SU-DHL-6 (cell line): ENCODE results near the gene SESTD1.

ENCODE experiments used
- H2AFZ ChIP-seq: fragments of 200-600 bp; sonication (generic); 2 replicates; pipeline ENCODE4 v1.6.1; 2014; ENCODE audit warnings: low read depth, mild to moderate bottlenecking, moderate library complexity, mixed read lengths, antibody characterized with exemption, low read length; ENCODE audit not compliant: severe bottlenecking
- H3F3A ChIP-seq: fragments of 200-600 bp; shearing (Covaris generic); 2 replicates; pipeline ENCODE4 v1.6.0; 2016; ENCODE audit warnings: antibody characterized with exemption, mild to moderate bottlenecking; ENCODE audit not compliant: insufficient read depth
- H3K27ac ChIP-seq: fragments of 200-600 bp; sonication (generic); 2 replicates; pipeline ENCODE4 v1.5.1; 2016; ENCODE audit warnings: low read depth, mild to moderate bottlenecking, low read length, moderate library complexity, mixed read lengths
- H3K27me3 ChIP-seq: fragments of 200-600 bp; sonication (generic), shearing (Covaris generic); 2 replicates; pipeline ENCODE4 v1.6.0; 2014; ENCODE audit warnings: mild to moderate bottlenecking, low read length
- H3K36me3 ChIP-seq: fragments of 200-600 bp; sonication (generic); 2 replicates; pipeline ENCODE4 v1.6.1; 2014; ENCODE audit warnings: mild to moderate bottlenecking, low read length, mixed read lengths
- H3K4me2 ChIP-seq: fragments of 300-600, 200-600 bp; shearing (Covaris generic), sonication (generic); 2 replicates; pipeline ENCODE4 v1.6.0; 2014; ENCODE audit warnings: low read length, low read depth, mild to moderate bottlenecking; ENCODE audit not compliant: poor library complexity, severe bottlenecking
- H3K4me3 ChIP-seq: fragments of 200-600 bp; sonication (generic); 2 replicates; pipeline ENCODE4 v1.5.1; 2014; ENCODE audit warnings: antibody characterized with exemption, low read length, mild to moderate bottlenecking, mixed read lengths; ENCODE audit not compliant: insufficient read depth, poor library complexity, severe bottlenecking
- H3K79me2 ChIP-seq: fragments of 200-600 bp; sonication (generic); 2 replicates; pipeline ENCODE4 v1.6.1; 2014; ENCODE audit warnings: mild to moderate bottlenecking, low read length, moderate library complexity; ENCODE audit not compliant: insufficient read depth
- H3K9ac ChIP-seq: fragments of 200-600 bp; sonication (generic); 2 replicates; pipeline ENCODE4 v1.7.0; 2014; ENCODE audit warnings: mild to moderate bottlenecking, low read length
- H3K9me2 ChIP-seq: fragments of 200-600 bp; sonication (generic); replicated peaks from 2 replicates; pipeline ENCODE4 v1.6.1; 2014; ENCODE audit warnings: low read length; ENCODE audit not compliant: insufficient read depth
- H3K9me3 ChIP-seq: fragments of 200-600 bp; sonication (generic); 2 replicates; pipeline ENCODE4 v1.6.1; 2014; ENCODE audit warnings: low read length, mixed read lengths; ENCODE audit not compliant: insufficient read depth
- H4K20me1 ChIP-seq: fragments of 200-600 bp; sonication (generic); 2 replicates; pipeline ENCODE4 v1.6.1; 2014; ENCODE audit warnings: low read depth, mild to moderate bottlenecking, antibody characterized with exemption, low read length, moderate library complexity, mixed read lengths
- EZH2phosphoT487 ChIP-seq: fragments of 200-600 bp; sonication (generic), shearing (Covaris generic); conservative IDR thresholded peaks from 2 replicates; pipeline ENCODE4 v1.6.1; 2018; ENCODE audit warnings: mild to moderate bottlenecking, antibody characterized with exemption, low read length, moderate library complexity, mixed read lengths
- TF ChIP-seq, protein P1 (sequence below): fragments of 200-600 bp; sonication (generic); IDR thresholded peaks from one replicate; pipeline ENCODE4 v1.5.1; 2017; ENCODE audit warnings: antibody characterized with exemption, mild to moderate bottlenecking, low read length, moderate library complexity; ENCODE audit not compliant: insufficient read depth, poor library complexity, severe bottlenecking

Gene SESTD1

DNA sequence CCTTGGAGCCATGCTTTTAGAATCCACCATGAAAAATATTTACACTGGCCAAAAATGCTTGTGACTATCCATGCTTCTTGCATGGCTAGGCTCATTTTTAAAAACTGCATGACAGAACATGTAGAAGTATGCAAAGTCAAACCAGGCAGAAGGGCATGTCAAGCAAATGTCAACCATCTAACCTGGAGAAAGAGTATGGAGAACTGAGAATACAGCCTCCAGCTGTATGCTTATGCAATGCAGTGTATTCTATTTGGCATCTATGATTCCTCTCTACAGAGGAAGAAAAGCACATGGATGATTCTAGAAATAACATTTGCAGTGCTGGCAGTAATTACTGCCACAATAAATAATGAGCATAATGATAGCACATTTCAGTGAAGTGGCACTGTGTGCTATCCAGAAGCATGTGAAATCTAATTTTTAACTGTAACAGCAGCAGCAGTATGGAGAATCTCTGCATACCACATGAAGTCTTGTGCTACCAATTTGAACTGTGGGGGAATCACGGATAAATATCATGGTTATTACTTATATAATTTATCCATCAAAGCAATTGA is 127.4 kb downstream of the SESTD1 start:
- no peaks in the 10 kb centered on the region for H3K9me3 ChIP-seq
- H3K27ac ChIP-seq: no peak overlapping the region
- TF ChIP-seq EZH2phosphoT487: no peak
- TF ChIP-seq, protein P1, sequence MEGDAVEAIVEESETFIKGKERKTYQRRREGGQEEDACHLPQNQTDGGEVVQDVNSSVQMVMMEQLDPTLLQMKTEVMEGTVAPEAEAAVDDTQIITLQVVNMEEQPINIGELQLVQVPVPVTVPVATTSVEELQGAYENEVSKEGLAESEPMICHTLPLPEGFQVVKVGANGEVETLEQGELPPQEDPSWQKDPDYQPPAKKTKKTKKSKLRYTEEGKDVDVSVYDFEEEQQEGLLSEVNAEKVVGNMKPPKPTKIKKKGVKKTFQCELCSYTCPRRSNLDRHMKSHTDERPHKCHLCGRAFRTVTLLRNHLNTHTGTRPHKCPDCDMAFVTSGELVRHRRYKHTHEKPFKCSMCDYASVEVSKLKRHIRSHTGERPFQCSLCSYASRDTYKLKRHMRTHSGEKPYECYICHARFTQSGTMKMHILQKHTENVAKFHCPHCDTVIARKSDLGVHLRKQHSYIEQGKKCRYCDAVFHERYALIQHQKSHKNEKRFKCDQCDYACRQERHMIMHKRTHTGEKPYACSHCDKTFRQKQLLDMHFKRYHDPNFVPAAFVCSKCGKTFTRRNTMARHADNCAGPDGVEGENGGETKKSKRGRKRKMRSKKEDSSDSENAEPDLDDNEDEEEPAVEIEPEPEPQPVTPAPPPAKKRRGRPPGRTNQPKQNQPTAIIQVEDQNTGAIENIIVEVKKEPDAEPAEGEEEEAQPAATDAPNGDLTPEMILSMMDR: no peak
- H4K20me1 ChIP-seq: no peaks in the 10 kb centered on the region
- no peak overlapping the region for H3K9ac ChIP-seq
- H3K79me2 ChIP-seq: no peaks in the 10 kb centered on the region
- no peak overlapping the region for H3K4me2 ChIP-seq
- H3F3A ChIP-seq: no peaks in the 10 kb centered on the region
- no peak overlapping the region for H3K4me3 ChIP-seq
- H2AFZ ChIP-seq: no peak overlapping the region
- no peaks in the 10 kb centered on the region for H3K27me3 ChIP-seq
- no peaks in the 10 kb centered on the region for H3K36me3 ChIP-seq
- H3K9me2 ChIP-seq: no peaks in the 10 kb centered on the region

DNA sequence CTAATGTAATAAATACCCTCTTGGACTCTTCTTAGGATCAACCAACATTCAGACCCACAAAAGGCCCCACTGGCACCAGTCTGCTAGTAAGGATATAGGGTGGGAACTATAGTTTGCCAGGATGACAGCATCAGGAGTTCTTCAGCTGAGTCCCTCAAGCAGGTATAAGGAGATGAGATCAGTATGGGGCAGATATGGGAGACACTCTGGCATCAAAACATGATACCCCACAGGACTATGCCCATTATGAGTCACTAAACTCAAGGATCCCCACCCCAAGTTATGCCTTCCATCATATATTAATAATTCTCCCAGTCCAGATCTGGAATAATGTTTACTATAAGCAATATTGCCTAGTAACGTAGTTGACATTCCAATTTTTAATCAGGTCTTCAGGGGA is 131.6 kb downstream of the SESTD1 start:
- H3K4me2 ChIP-seq: no peak overlapping the region
- TF ChIP-seq, protein P1: no peak
- no peak for TF ChIP-seq EZH2phosphoT487
- H3K27me3 ChIP-seq: no peaks in the 10 kb centered on the region
- no peaks in the 10 kb centered on the region for H3K79me2 ChIP-seq
- H3K27ac ChIP-seq: no peak overlapping the region
- H4K20me1 ChIP-seq: no peaks in the 10 kb centered on the region
- H3K9me3 ChIP-seq: no peaks in the 10 kb centered on the region
- no peaks in the 10 kb centered on the region for H3K9me2 ChIP-seq
- no peak overlapping the region for H3K4me3 ChIP-seq
- H3K36me3 ChIP-seq: no peaks in the 10 kb centered on the region
- H2AFZ ChIP-seq: no peak overlapping the region
- no peaks in the 10 kb centered on the region for H3F3A ChIP-seq
- no peak overlapping the region for H3K9ac ChIP-seq

DNA sequence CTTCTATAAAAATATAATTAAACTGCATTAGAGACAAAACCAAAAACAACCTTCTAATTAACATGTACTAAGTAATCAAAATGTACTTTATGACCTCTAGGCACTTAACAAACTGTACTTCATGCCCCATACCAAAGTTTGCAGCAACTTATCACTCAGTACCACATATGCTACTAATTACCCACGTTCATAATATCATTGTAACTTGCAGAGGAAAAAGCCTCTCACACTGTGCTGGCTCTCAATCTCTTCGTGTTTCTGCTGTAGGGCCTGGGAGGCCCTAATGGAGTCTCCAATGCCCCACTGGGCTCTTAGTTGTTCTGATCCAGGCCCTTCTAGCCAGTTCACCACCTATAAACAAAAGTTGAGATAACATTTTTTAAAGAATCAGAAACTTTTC is 132.6 kb downstream of the SESTD1 start:
- Histone ChIP-seq H3K9me2 (no peaks in the 10 kb centered on the region), H3K27me3 (no peaks in the 10 kb centered on the region), H2AFZ (no peak overlapping the region), H3K9ac (no peak overlapping the region), H3F3A (no peaks in the 10 kb centered on the region), H3K36me3 (no peaks in the 10 kb centered on the region), H3K4me2 (no peak overlapping the region), H3K4me3 (no peak overlapping the region), H4K20me1 (no peaks in the 10 kb centered on the region), H3K27ac (no peak overlapping the region), H3K9me3 (no peaks in the 10 kb centered on the region), H3K79me2 (no peaks in the 10 kb centered on the region)
- TF ChIP-seq EZH2phosphoT487: no peak
- TF ChIP-seq, protein P1: no peak
